Measurements from ENCODE around the gene ZBTB14.
A peak's percentile ranks its signal among the peaks of the same experiment; 100 is the strongest.

Gene ZBTB14

GRCh38 chr18:5288517-5288935 is 7.0 kb downstream of the ZBTB14 start:
- no peak for DNase-seq

- peak; percentile 35 to 84 for DNase-seq
Measured at GRCh38 chr18:5287854-5288253, 7.7 kb downstream of the ZBTB14 start.

- no peak for DNase-seq
Measured at GRCh38 chr18:5286525-5286924, 9.0 kb downstream of the ZBTB14 start.

- peak; percentile 96 for DNase-seq
Measured at GRCh38 chr18:5285326-5285725, 10.2 kb downstream of the ZBTB14 start.

GRCh38 chr18:5284808-5285207 is 10.7 kb downstream of the ZBTB14 start:
- peak in 1 of 2 experiments; percentile 39 for DNase-seq

- no peak for DNase-seq
Measured at GRCh38 chr18:5282770-5283169, 12.8 kb downstream of the ZBTB14 start.

- DNase-seq = no peak
Measured at GRCh38 chr18:5276947-5277346, 18.6 kb downstream of the ZBTB14 start.

- peak; percentile 65 to 85 for DNase-seq
Measured at GRCh38 chr18:5275872-5276271, 19.7 kb downstream of the ZBTB14 start.

- no peak for DNase-seq
Measured at GRCh38 chr18:5268874-5269273, 26.7 kb downstream of the ZBTB14 start.

- no peak for DNase-seq
Measured at GRCh38 chr18:5266721-5267120, 28.8 kb downstream of the ZBTB14 start.

GRCh38 chr18:5253910-5254309 is 41.6 kb downstream of the ZBTB14 start:
- no peak for DNase-seq

- DNase-seq = no peak
Measured at GRCh38 chr18:5251117-5251516, 44.4 kb downstream of the ZBTB14 start.

- no peak for DNase-seq
Measured at GRCh38 chr18:5250603-5251002, 44.9 kb downstream of the ZBTB14 start.

GRCh38 chr18:5244941-5245340 is 50.6 kb downstream of the ZBTB14 start:
- no peak for DNase-seq

GRCh38 chr18:5239447-5239846 is 56.1 kb downstream of the ZBTB14 start:
- no peak for DNase-seq

All from NCI-H524 (cell line).